HEK293 (cell line): ENCODE data around the gene HMGN3.

Source experiments
- CTCF ChIA-PET: fragments of 350-600 bp; formaldehyde crosslinking; extraction: SDS; loops from one replicate; lab custom pipeline; 2021; ENCODE audit warnings: antibody characterized with exemption; lab: Yijun Ruan, JAX
- POLR2A ChIA-PET: fragments of 300-600 bp; formaldehyde crosslinking; extraction: SDS; loops from one replicate; lab custom pipeline; 2020; ENCODE audit warnings: antibody characterized with exemption, inconsistent platforms; lab: Yijun Ruan, JAX
- H3K27ac ChIP-seq: fragments of 200-500 bp; sonication (Bioruptor generic); 2 replicates; pipeline ENCODE4 v1.5.1; 2014; ENCODE audit warnings: low read depth, low read length, control low read depth, inconsistent platforms; ENCODE audit errors: extremely low read depth
- H3K36me3 ChIP-seq, 2 experiments: fragments of 200-500 bp in 1 of 2; sonication (Bioruptor generic) in 1 of 2; 1 replicate in 1 of 2; 2 replicates in 1 of 2; pipeline ENCODE4 v1.5.1; 2014 to 2017; ENCODE audit warnings: inconsistent platforms in 2 of 2, low read length in 2 of 2; ENCODE audit not compliant: control insufficient read depth in 2 of 2, insufficient read depth in 1 of 2
- H3K4me1 ChIP-seq: fragments of 200-500 bp; sonication (Bioruptor generic); 2 replicates; pipeline ENCODE4 v1.5.1; 2014; ENCODE audit warnings: mild to moderate bottlenecking, low read length, inconsistent platforms; ENCODE audit not compliant: control insufficient read depth, insufficient read depth
- H3K4me3 ChIP-seq: 2 replicates; pipeline ENCODE4 v1.5.1; 2011; ENCODE audit warnings: low read depth, mild to moderate bottlenecking, control low read depth, low read length, moderate library complexity
- H3K9me3 ChIP-seq: fragments of 200-500 bp; sonication (Bioruptor generic); 2 replicates; pipeline ENCODE4 v1.5.1; 2014; ENCODE audit warnings: low read depth, low read length, inconsistent platforms; ENCODE audit not compliant: control insufficient read depth, insufficient read depth
- HOXA7 ChIP-seq: sonication (generic); formaldehyde crosslinking; IDR thresholded peaks from 2 replicates; pipeline ENCODE4 v1.8.1; 2022; ENCODE audit warnings: missing genetic modification reagents, borderline replicate concordance
- HOXD13 ChIP-seq: sonication (generic); formaldehyde crosslinking; IDR thresholded peaks from 2 replicates; pipeline ENCODE4 v1.8.0; 2022; ENCODE audit warnings: missing genetic modification reagents, borderline replicate concordance
- RBAK ChIP-seq: fragments of 450-650 bp; formaldehyde crosslinking; IDR thresholded peaks from 2 replicates; pipeline ENCODE4 v1.5.1; 2016; ENCODE audit warnings: missing biosample characterization, missing genetic modification characterization
- SP2 ChIP-seq: fragments of 450-650 bp; formaldehyde crosslinking; IDR thresholded peaks from 2 replicates; pipeline ENCODE4 v1.5.1; 2016; ENCODE audit warnings: missing biosample characterization, missing genetic modification characterization
- WT1 ChIP-seq: fragments of 450-650 bp; formaldehyde crosslinking; IDR thresholded peaks from 2 replicates; pipeline ENCODE4 v1.5.1; 2016; ENCODE audit warnings: missing biosample characterization, missing genetic modification characterization
- ZBTB17 ChIP-seq: fragments of 450-650 bp; formaldehyde crosslinking; IDR thresholded peaks from 2 replicates; pipeline ENCODE4 v1.5.1; 2016; ENCODE audit warnings: missing biosample characterization, missing genetic modification characterization
- ZEB2 ChIP-seq: fragments of 450-650 bp; formaldehyde crosslinking; IDR thresholded peaks from 2 replicates; pipeline ENCODE4 v1.5.1; 2016; ENCODE audit warnings: missing biosample characterization, missing genetic modification characterization
- ZNF169 ChIP-seq: fragments of 450-650 bp; formaldehyde crosslinking; IDR thresholded peaks from 2 replicates; pipeline ENCODE4 v1.5.1; 2016; ENCODE audit warnings: missing biosample characterization, missing genetic modification characterization
- ZNF214 ChIP-seq: fragments of 450-650 bp; formaldehyde crosslinking; IDR thresholded peaks from 2 replicates; pipeline ENCODE4 v1.5.1; 2017; ENCODE audit warnings: missing biosample characterization, mild to moderate bottlenecking, missing genetic modification characterization, borderline replicate concordance
- ZNF311 ChIP-seq: fragments of 450-650 bp; formaldehyde crosslinking; IDR thresholded peaks from 2 replicates; pipeline ENCODE4 v1.5.1; 2017; ENCODE audit warnings: missing biosample characterization, missing genetic modification characterization, borderline replicate concordance
- ZNF391 ChIP-seq: fragments of 450-650 bp; formaldehyde crosslinking; IDR thresholded peaks from 2 replicates; pipeline ENCODE4 v1.5.1; 2016; ENCODE audit warnings: low read depth, missing biosample characterization, missing genetic modification characterization, borderline replicate concordance
- ZNF501 ChIP-seq: fragments of 450-650 bp; formaldehyde crosslinking; IDR thresholded peaks from 2 replicates; pipeline ENCODE4 v1.5.1; 2016; ENCODE audit warnings: missing biosample characterization, missing genetic modification characterization
- ZNF544 ChIP-seq: fragments of 450-650 bp; formaldehyde crosslinking; IDR thresholded peaks from 2 replicates; pipeline ENCODE4 v1.5.0; 2017; ENCODE audit warnings: missing biosample characterization, missing genetic modification characterization
- ZNF549 ChIP-seq: fragments of 450-650 bp; IDR thresholded peaks from 2 replicates; pipeline ENCODE4 v1.5.1; 2018; ENCODE audit warnings: missing biosample characterization, missing genetic modification characterization, mild to moderate bottlenecking, inconsistent platforms, moderate library complexity
- ZNF558 ChIP-seq: fragments of 450-650 bp; formaldehyde crosslinking; IDR thresholded peaks from 2 replicates; pipeline ENCODE4 v1.5.1; 2016; ENCODE audit warnings: missing biosample characterization, missing genetic modification characterization
- ZNF585B ChIP-seq: fragments of 450-650 bp; formaldehyde crosslinking; IDR thresholded peaks from 2 replicates; pipeline ENCODE4 v1.5.1; 2016; ENCODE audit warnings: missing biosample characterization, missing genetic modification characterization
- ZNF600 ChIP-seq: fragments of 450-650 bp; formaldehyde crosslinking; IDR thresholded peaks from 2 replicates; pipeline ENCODE4 v1.5.1; 2016; ENCODE audit warnings: missing biosample characterization, missing genetic modification characterization
- ZNF629 ChIP-seq: fragments of 450-650 bp; formaldehyde crosslinking; IDR thresholded peaks from 2 replicates; pipeline ENCODE4 v1.5.1; 2017; ENCODE audit warnings: missing biosample characterization, missing genetic modification characterization
- ZNF785 ChIP-seq: fragments of 450-650 bp; formaldehyde crosslinking; IDR thresholded peaks from 2 replicates; pipeline ENCODE4 v1.5.1; 2016; ENCODE audit warnings: missing biosample characterization, missing genetic modification characterization
- ZXDB ChIP-seq: fragments of 450-650 bp; formaldehyde crosslinking; IDR thresholded peaks from 2 replicates; pipeline ENCODE4 v1.5.1; 2016; ENCODE audit warnings: missing biosample characterization, missing genetic modification characterization
- TF ChIP-seq, protein P1 (sequence below): fragments of 450-650 bp; formaldehyde crosslinking; IDR thresholded peaks from 2 replicates; pipeline ENCODE4 v1.5.1; 2016; ENCODE audit warnings: missing biosample characterization, missing genetic modification characterization
- TF ChIP-seq, protein P2 (sequence below): fragments of 450-650 bp; formaldehyde crosslinking; IDR thresholded peaks from 2 replicates; pipeline ENCODE4 v1.5.1; 2017; ENCODE audit warnings: missing biosample characterization, mild to moderate bottlenecking, missing genetic modification characterization, moderate library complexity
- TF ChIP-seq, protein P3 (sequence below): fragments of 450-650 bp; formaldehyde crosslinking; IDR thresholded peaks from 2 replicates; pipeline ENCODE4 v1.5.1; 2016; ENCODE audit warnings: missing biosample characterization, missing genetic modification characterization, borderline replicate concordance

The HMGN3 gene

DNA sequence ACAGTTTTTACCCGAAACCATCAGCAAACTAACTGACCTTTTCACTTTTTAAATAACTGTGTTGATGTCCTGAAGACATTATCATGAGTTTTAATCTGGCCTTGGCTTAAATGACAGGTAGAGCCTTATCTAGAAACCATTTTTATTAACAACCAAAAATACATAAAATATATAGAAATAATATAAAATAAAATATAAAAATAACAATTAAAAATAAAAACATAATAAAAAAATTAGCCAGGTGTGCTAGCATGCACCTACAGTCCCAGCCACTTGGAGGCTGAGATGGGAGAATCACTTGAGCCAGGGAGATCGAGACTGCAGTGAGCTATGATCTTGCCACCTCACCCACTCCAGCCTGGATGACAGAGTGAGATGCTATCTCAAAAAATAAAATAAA, 21.6 kb downstream of the HMGN3 start:
- H3K27ac ChIP-seq, result no peak overlapping the region
- no peaks in the 10 kb centered on the region for H3K9me3 ChIP-seq
- TF ChIP-seq, protein P1, sequence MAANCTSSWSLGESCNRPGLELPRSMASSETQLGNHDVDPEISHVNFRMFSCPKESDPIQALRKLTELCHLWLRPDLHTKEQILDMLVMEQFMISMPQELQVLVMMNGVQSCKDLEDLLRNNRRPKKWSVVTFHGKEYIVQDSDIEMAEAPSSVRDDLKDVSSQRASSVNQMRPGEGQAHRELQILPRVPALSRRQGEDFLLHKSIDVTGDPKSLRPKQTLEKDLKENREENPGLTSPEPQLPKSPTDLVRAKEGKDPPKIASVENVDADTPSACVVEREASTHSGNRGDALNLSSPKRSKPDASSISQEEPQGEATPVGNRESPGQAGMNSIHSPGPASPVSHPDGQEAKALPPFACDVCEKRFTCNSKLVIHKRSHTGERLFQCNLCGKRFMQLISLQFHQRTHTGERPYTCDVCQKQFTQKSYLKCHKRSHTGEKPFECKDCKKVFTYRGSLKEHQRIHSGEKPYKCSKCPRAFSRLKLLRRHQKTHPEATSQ, result no peak
- no peak for TF ChIP-seq ZNF311
- TF ChIP-seq, all 188 proteins: peak for 0
- H3K4me1 ChIP-seq, result peaks cover 7% of the 10 kb centered on the region
- ChIA-PET POLR2A (interaction anchor here (0.6 kb wide), 1 partner anchor 135 kb away, joined by 4 read pairs; no protein-coding TSS in a partner anchor), CTCF (no interaction called here)
- peaks cover 0 to 16% of the 10 kb centered on the region in 2 experiments; a peak in 1 of 3 replicates for H3K36me3 ChIP-seq
- H3K4me3 ChIP-seq, result no peak overlapping the region

DNA sequence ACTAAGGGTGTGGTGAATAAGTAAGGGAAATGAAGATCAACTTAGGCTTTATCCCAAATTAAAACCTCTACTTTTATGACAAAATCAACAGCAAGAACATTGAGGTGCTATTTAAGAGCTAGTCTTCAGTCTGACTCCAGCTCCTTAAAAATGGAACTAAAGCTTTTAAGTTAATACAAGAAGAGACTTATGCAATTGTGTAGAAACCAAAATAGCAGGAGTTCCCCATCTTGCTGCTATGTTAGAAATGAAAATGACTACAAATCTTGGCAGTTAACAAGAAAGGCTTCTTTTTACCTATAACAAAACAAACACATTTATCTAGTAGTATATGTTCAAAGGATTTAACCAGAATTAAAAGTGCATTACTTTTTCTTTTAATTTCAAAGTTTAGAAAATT, 25.7 kb downstream of the HMGN3 start:
- POLR2A ChIA-PET, result no interaction called here

DNA sequence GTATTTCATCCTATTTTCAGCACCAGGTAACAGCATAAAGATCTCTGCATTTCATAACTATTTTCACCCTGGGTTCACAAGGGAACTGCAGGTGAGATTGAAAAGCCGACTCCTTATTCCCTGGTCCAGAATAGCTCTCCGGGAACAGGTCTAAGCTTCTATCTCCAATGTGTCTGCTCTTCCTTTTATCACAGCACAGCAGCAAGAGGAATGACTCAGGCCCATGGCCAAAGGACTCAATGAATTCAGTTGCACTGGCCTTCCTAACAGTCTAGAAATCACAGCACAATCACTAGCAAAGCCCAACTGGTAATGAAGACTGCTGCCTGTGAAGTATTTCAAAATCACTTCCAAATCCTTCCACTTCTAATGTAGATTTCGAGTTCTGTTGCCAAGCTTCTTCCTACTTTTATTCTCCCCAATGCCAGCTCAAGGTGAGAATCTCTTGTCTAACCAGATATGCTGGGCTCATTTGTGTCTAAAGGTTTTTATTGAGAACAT, 30.7 kb downstream of the HMGN3 start:
- TF ChIP-seq, protein P2, sequence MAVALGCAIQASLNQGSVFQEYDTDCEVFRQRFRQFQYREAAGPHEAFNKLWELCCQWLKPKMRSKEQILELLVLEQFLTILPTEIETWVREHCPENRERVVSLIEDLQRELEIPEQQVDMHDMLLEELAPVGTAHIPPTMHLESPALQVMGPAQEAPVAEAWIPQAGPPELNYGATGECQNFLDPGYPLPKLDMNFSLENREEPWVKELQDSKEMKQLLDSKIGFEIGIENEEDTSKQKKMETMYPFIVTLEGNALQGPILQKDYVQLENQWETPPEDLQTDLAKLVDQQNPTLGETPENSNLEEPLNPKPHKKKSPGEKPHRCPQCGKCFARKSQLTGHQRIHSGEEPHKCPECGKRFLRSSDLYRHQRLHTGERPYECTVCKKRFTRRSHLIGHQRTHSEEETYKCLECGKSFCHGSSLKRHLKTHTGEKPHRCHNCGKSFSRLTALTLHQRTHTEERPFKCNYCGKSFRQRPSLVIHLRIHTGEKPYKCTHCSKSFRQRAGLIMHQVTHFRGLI (tag by site-specific recombination), result 0 out of 2 replicates have a peak, but pooled peaks have one; percentile 27
- TF ChIP-seq ZBTB17 (tag by site-specific recombination), result no peak
- no peak overlapping the region for H3K4me3 ChIP-seq
- H3K9me3 ChIP-seq, result no peaks in the 10 kb centered on the region
- CTCF ChIA-PET, result interaction anchor here (1.0 kb wide), 1 partner anchor 13 kb away, joined by 3 read pairs; no protein-coding TSS in a partner anchor
- peaks cover 4 to 47% of the 10 kb centered on the region in 2 experiments; a peak in 1 of 3 replicates for H3K36me3 ChIP-seq
- POLR2A ChIA-PET, result interaction anchor here (0.8 kb wide), 1 partner anchor 126 kb away, joined by 3 read pairs; the partner anchor contains the start of gene PHIP
- no peaks in the 10 kb centered on the region; the same call in 1 of the 2 replicates for H3K4me1 ChIP-seq
- no peak overlapping the region for H3K27ac ChIP-seq

More for the DNA sequence above, 25.7 kb downstream of the HMGN3 start:
- CTCF ChIA-PET, result no interaction called here
- Histone ChIP-seq H3K4me1 (no peaks in the 10 kb centered on the region), H3K9me3 (no peaks in the 10 kb centered on the region), H3K36me3 (peaks cover 0 to 34% of the 10 kb centered on the region in 2 experiments; a peak in 1 of 3 replicates), H3K4me3 (no peak overlapping the region), H3K27ac (no peak overlapping the region)
- no peak for TF ChIP-seq HOXD13 (CRISPR knock-in tag)
- TF ChIP-seq ZNF169 (tag by site-specific recombination), result no peak
- TF ChIP-seq ZNF501, result no peak
- TF ChIP-seq WT1 (tag by site-specific recombination), result no peak
- no peak for TF ChIP-seq RBAK (tag by site-specific recombination)
- TF ChIP-seq ZXDB (tag by site-specific recombination), result no peak
- no peak for TF ChIP-seq ZNF785 (tag by site-specific recombination)
- no peak for TF ChIP-seq ZNF391 (tag by site-specific recombination)
- no peak for TF ChIP-seq ZNF585B (tag by site-specific recombination)
- TF ChIP-seq, protein P3, sequence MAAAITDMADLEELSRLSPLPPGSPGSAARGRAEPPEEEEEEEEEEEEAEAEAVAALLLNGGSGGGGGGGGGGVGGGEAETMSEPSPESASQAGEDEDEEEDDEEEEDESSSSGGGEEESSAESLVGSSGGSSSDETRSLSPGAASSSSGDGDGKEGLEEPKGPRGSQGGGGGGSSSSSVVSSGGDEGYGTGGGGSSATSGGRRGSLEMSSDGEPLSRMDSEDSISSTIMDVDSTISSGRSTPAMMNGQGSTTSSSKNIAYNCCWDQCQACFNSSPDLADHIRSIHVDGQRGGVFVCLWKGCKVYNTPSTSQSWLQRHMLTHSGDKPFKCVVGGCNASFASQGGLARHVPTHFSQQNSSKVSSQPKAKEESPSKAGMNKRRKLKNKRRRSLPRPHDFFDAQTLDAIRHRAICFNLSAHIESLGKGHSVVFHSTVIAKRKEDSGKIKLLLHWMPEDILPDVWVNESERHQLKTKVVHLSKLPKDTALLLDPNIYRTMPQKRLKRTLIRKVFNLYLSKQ (tag by site-specific recombination), result no peak
- no peak for TF ChIP-seq ZEB2 (tag by site-specific recombination)
- TF ChIP-seq ZNF544 (tag by site-specific recombination), result no peak
- TF ChIP-seq ZNF629, result no peak
- TF ChIP-seq ZNF549 (tag by site-specific recombination), result no peak
- no peak for TF ChIP-seq SP2 (tag by site-specific recombination)
- no peak for TF ChIP-seq ZNF600
- no peak for TF ChIP-seq ZNF558 (tag by site-specific recombination)
- no peak for TF ChIP-seq ZNF214 (tag by site-specific recombination)
- no peak for TF ChIP-seq HOXA7
